ENCODE data around the gene SAA4. TPM values are rescaled to one million over a fixed set of nuclear protein-coding genes. Genes with fewer than 3 reads are reported as not detected.

Gene SAA4
- total and polyA plus RNA-seq, 2 experiments from 2014 or later = not detected

GRCh38 chr11:18196532-18196931, 40.1 kb downstream of the SAA4 start (continued):
- no peak for TF ChIP-seq ETS1 (IDR thresholded peaks at IDR 0.05)

- H3K36me3 Mint-ChIP-seq (ENCODE audit: low read depth) = no peaks in the 10 kb centered on the region
- no peak for TF ChIP-seq CTCF (conservative IDR thresholded peaks at IDR 0.05; ENCODE audit: low read depth in 2 of 2)
- TF ChIP-seq JUNB (IDR thresholded peaks at IDR 0.05; ENCODE audit: unreplicated experiment) = no peak
- no peak for TF ChIP-seq NANOG (IDR thresholded peaks at IDR 0.05; ENCODE audit: borderline replicate concordance)
- TF ChIP-seq REST (IDR thresholded peaks at IDR 0.05; ENCODE audit: unreplicated experiment) = no peak
- TF ChIP-seq ZNF462 (CRISPR knock-in tag; IDR thresholded peaks at IDR 0.05) = no peak
- TF ChIP-seq EZH2 (IDR thresholded peaks at IDR 0.05; ENCODE audit: low read depth, unreplicated experiment) = no peak
- no peak overlapping the region for H3K27ac ChIP-seq (ENCODE audit: low read depth)
- DNase-seq (ENCODE audit: low spot score) = peak; percentile 81
- H3K27ac Mint-ChIP-seq = no peak overlapping the region
- H3K9me3 Mint-ChIP-seq = no peaks in the 10 kb centered on the region
- H3F3A ChIP-seq (replicated peaks; ENCODE audit: low read depth) = no peaks in the 10 kb centered on the region
- H3K4me1 ChIP-seq (ENCODE audit: insufficient read depth) = no peaks in the 10 kb centered on the region; the same call in 1 of the 2 replicates
- no peak overlapping the region for H3K4me2 ChIP-seq
- no peaks in the 10 kb centered on the region for H3K79me2 ChIP-seq (replicated peaks; ENCODE audit: insufficient read depth)
- H3K4me1 Mint-ChIP-seq = peaks cover 12% of the 10 kb centered on the region; the same call in 2 of the 3 replicates
- H3K9me2 ChIP-seq (ENCODE audit: insufficient read depth) = no peaks in the 10 kb centered on the region
- H3K27me3 Mint-ChIP-seq (ENCODE audit: insufficient read depth, low read depth, poor library complexity) = peaks cover 4% of the 10 kb centered on the region
- no peaks in the 10 kb centered on the region for H3K36me3 ChIP-seq (ENCODE audit: insufficient read depth)
- ATAC-seq = peak; percentile 100
- no peak overlapping the region for H3K4me3 ChIP-seq
- no peaks in the 10 kb centered on the region for H4K20me1 ChIP-seq (replicated peaks; ENCODE audit: insufficient read depth)
- no peak overlapping the region for H3K4me3 Mint-ChIP-seq
- H3K27me3 ChIP-seq (ENCODE audit: insufficient read depth) = no peaks in the 10 kb centered on the region
- H2AFZ ChIP-seq = no peak overlapping the region
Measured at GRCh38 chr11:18193010-18193409, 43.6 kb downstream of the SAA4 start.

All from GM23338 (cell line).